SK-N-SH treated with all-trans-retinoic acid at 6 μM for 48 hours (cell line): Measurements from ENCODE around the gene RBM10.

ENCODE experiments used
- ATAC-seq: fragments of 200-7000 bp; cut with Tn5 transposase; 3 replicates; pipeline ENCODE4 v1.9.1; 2020; ENCODE audit warnings: mild to moderate bottlenecking, moderate library complexity
- CREB5 ChIP-seq: fragments of 250-450 bp; sonication (Bioruptor Pico); IDR thresholded peaks from 2 replicates; pipeline ENCODE4 v1.5.1; 2020; ENCODE audit warnings: low read depth, mild to moderate bottlenecking, moderate library complexity
- CSDC2 ChIP-seq: fragments of 250-450 bp; sonication (Bioruptor Pico); IDR thresholded peaks from 2 replicates; pipeline ENCODE4 v1.5.0; 2020; ENCODE audit warnings: mild to moderate bottlenecking, moderate library complexity
- GLIS3 ChIP-seq: fragments of 250-450 bp; sonication (Bioruptor Pico); IDR thresholded peaks from 2 replicates; pipeline ENCODE4 v1.5.0; 2020; ENCODE audit warnings: mild to moderate bottlenecking, moderate library complexity
- ISL1 ChIP-seq: fragments of 250-450 bp; sonication (Bioruptor Pico); IDR thresholded peaks from 2 replicates; pipeline ENCODE4 v2.1.2; 2022; ENCODE audit warnings: mild to moderate bottlenecking, moderate library complexity
- POU6F1 ChIP-seq: fragments of 250-450 bp; sonication (Bioruptor Pico); IDR thresholded peaks from 2 replicates; pipeline ENCODE4 v1.8.0; 2021; ENCODE audit warnings: low read depth, mild to moderate bottlenecking, moderate library complexity, borderline replicate concordance
- TCF4 ChIP-seq: fragments of 250-450 bp; sonication (Bioruptor Pico); IDR thresholded peaks from 2 replicates; pipeline ENCODE4 v1.8.0; 2021; ENCODE audit warnings: mild to moderate bottlenecking, moderate library complexity, borderline replicate concordance
- TOX ChIP-seq: fragments of 250-450 bp; sonication (Bioruptor Pico); IDR thresholded peaks from 2 replicates; pipeline ENCODE4 v1.8.0; 2021; ENCODE audit warnings: mild to moderate bottlenecking, moderate library complexity, borderline replicate concordance
- ZC3H10 ChIP-seq: fragments of 250-450 bp; sonication (Bioruptor Pico); IDR thresholded peaks from 2 replicates; pipeline ENCODE4 v1.5.1; 2021; ENCODE audit warnings: mild to moderate bottlenecking, moderate library complexity
- ZFP30 ChIP-seq: fragments of 450-650 bp; formaldehyde crosslinking; IDR thresholded peaks from 2 replicates; pipeline ENCODE4 v1.5.0; 2022; ENCODE audit warnings: mild to moderate bottlenecking, moderate library complexity
- ZNF565 ChIP-seq: fragments of 450-650 bp; formaldehyde crosslinking; conservative IDR thresholded peaks from 2 replicates; pipeline ENCODE4 v1.5.0; 2020; ENCODE audit warnings: low read depth, mild to moderate bottlenecking, moderate library complexity
- ZNF70 ChIP-seq: fragments of 450-650 bp; formaldehyde crosslinking; IDR thresholded peaks from 2 replicates; pipeline ENCODE4 v1.5.0; 2020; ENCODE audit warnings: mild to moderate bottlenecking, moderate library complexity
- ZNF8 ChIP-seq: fragments of 450-650 bp; formaldehyde crosslinking; IDR thresholded peaks from 2 replicates; pipeline ENCODE4 v1.5.0; 2020; ENCODE audit warnings: mild to moderate bottlenecking, moderate library complexity
- TF ChIP-seq, protein P1 (sequence below): fragments of 250-450 bp; sonication (Bioruptor Pico); IDR thresholded peaks from 2 replicates; pipeline ENCODE4 v1.5.0; 2020; ENCODE audit warnings: mild to moderate bottlenecking, moderate library complexity
- TF ChIP-seq, protein P2 (sequence below): fragments of 250-450 bp; sonication (Bioruptor Pico); IDR thresholded peaks from 2 replicates; pipeline ENCODE4 v1.5.1; 2021; ENCODE audit warnings: mild to moderate bottlenecking, moderate library complexity
- TF ChIP-seq, protein P3 (sequence below): fragments of 250-450 bp; sonication (Bioruptor Pico); IDR thresholded peaks from 2 replicates; pipeline ENCODE4 v1.8.0; 2020; ENCODE audit warnings: mild to moderate bottlenecking, moderate library complexity, borderline replicate concordance

RBM10 gene

DNA sequence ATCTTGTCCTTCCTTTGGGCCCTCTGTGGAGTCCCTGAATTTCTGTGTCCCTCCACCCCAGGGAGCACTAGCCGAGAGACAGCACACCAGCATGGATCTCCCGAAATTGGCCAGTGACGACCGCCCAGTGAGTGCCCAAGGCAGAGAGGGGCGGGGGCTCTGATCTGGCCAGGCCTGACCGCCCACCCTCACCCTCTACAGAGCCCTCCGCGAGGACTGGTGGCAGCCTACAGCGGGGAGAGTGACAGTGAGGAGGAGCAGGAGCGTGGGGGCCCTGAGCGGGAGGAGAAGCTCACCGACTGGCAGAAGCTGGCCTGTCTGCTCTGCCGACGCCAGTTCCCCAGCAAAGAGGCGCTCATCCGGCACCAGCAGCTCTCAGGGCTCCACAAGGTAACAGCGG is 40.2 kb downstream of the RBM10 start (continued):
- TF ChIP-seq, protein P1, sequence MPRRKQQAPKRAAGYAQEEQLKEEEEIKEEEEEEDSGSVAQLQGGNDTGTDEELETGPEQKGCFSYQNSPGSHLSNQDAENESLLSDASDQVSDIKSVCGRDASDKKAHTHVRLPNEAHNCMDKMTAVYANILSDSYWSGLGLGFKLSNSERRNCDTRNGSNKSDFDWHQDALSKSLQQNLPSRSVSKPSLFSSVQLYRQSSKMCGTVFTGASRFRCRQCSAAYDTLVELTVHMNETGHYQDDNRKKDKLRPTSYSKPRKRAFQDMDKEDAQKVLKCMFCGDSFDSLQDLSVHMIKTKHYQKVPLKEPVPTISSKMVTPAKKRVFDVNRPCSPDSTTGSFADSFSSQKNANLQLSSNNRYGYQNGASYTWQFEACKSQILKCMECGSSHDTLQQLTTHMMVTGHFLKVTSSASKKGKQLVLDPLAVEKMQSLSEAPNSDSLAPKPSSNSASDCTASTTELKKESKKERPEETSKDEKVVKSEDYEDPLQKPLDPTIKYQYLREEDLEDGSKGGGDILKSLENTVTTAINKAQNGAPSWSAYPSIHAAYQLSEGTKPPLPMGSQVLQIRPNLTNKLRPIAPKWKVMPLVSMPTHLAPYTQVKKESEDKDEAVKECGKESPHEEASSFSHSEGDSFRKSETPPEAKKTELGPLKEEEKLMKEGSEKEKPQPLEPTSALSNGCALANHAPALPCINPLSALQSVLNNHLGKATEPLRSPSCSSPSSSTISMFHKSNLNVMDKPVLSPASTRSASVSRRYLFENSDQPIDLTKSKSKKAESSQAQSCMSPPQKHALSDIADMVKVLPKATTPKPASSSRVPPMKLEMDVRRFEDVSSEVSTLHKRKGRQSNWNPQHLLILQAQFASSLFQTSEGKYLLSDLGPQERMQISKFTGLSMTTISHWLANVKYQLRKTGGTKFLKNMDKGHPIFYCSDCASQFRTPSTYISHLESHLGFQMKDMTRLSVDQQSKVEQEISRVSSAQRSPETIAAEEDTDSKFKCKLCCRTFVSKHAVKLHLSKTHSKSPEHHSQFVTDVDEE (CRISPR knock-in tag) = no peak
- no peak for TF ChIP-seq POU6F1 (CRISPR knock-in tag)
- TF ChIP-seq ZFP30 = no peak
- no peak for TF ChIP-seq CSDC2
- TF ChIP-seq ISL1 (CRISPR knock-in tag) = no peak
- no peak for TF ChIP-seq TCF4 (CRISPR knock-in tag)

DNA sequence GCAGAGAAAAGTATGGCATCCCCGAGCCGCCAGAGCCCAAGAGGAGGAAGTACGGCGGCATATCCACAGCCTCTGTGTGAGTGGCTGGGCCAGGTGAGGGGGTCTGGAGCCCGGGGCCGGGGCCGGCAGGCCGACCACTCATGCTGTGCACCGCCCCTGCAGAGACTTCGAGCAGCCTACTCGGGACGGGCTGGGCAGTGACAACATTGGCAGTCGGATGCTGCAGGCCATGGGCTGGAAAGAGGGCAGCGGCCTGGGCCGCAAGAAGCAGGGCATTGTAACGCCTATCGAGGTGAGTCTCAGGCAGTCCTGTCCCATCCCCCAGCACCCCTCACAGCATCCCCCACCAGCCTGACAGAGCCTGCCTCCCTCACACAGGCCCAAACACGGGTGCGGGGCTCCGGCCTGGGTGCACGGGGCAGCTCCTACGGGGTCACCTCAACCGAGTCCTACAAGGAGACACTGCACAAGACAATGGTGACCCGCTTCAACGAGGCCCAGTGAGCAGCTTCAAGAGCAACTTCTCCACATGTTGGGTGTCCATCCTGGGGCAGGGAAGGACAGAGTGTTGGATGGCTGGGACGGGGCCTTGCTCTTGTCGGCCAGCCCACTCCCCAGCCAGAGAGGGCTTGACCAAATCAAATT is 41.2 kb downstream of the RBM10 start:
- TF ChIP-seq, protein P1 (CRISPR knock-in tag) = no peak
- TF ChIP-seq ZC3H10 (CRISPR knock-in tag) (no peak), CSDC2 (no peak), ZFP30 (no peak), GLIS3 (CRISPR knock-in tag) (no peak)
- TF ChIP-seq, protein P2, sequence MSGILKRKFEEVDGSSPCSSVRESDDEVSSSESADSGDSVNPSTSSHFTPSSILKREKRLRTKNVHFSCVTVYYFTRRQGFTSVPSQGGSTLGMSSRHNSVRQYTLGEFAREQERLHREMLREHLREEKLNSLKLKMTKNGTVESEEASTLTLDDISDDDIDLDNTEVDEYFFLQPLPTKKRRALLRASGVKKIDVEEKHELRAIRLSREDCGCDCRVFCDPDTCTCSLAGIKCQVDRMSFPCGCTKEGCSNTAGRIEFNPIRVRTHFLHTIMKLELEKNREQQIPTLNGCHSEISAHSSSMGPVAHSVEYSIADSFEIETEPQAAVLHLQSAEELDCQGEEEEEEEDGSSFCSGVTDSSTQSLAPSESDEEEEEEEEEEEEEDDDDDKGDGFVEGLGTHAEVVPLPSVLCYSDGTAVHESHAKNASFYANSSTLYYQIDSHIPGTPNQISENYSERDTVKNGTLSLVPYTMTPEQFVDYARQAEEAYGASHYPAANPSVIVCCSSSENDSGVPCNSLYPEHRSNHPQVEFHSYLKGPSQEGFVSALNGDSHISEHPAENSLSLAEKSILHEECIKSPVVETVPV (CRISPR knock-in tag) = no peak
- TF ChIP-seq, all 23 proteins: peak for 0
- no peak for ATAC-seq

DNA sequence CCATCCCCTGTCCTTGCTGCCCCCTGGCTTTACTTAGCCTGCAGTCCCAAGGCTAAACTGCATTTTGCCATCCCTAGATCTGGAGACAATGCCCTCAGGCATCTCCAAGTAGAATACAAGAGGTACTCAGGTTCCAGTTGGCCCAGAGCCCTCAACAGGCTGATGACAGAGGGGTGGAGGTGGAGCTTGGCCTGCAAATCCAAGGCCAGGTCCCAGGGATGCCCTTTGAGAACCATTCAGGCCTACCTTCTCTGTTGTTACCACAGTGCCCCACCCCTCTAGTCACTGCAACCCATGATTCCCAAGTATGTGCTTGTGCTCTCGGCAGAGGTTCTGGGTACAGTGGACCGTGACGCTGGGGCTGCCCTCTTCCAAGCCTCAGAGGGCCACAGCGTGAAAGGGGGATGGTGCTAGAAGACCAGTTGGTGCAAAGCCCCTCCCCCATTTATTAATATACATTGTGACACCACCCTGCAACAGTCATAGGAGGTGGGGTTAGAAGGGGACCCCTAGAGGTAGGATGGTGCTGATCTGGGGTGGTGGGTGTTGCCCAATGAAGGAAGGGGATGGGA is 42.2 kb downstream of the RBM10 start:
- ATAC-seq = no peak
- TF ChIP-seq, protein P2 (CRISPR knock-in tag) = no peak
- TF ChIP-seq GLIS3 (CRISPR knock-in tag) = no peak
- TF ChIP-seq ZNF565 = no peak
- TF ChIP-seq POU6F1 (CRISPR knock-in tag) = no peak
- TF ChIP-seq ZNF70 = no peak
- TF ChIP-seq, protein P3, sequence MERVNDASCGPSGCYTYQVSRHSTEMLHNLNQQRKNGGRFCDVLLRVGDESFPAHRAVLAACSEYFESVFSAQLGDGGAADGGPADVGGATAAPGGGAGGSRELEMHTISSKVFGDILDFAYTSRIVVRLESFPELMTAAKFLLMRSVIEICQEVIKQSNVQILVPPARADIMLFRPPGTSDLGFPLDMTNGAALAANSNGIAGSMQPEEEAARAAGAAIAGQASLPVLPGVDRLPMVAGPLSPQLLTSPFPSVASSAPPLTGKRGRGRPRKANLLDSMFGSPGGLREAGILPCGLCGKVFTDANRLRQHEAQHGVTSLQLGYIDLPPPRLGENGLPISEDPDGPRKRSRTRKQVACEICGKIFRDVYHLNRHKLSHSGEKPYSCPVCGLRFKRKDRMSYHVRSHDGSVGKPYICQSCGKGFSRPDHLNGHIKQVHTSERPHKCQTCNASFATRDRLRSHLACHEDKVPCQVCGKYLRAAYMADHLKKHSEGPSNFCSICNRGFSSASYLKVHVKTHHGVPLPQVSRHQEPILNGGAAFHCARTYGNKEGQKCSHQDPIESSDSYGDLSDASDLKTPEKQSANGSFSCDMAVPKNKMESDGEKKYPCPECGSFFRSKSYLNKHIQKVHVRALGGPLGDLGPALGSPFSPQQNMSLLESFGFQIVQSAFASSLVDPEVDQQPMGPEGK (CRISPR knock-in tag) = no peak
- no peak for TF ChIP-seq ZNF8 (CRISPR knock-in tag)
- TF ChIP-seq CREB5 (CRISPR knock-in tag) = no peak
- TF ChIP-seq TOX = no peak
